D341Med (cell line): ENCODE results near the gene PAM.
"Not testable (repeated sequence)": the region's sequence is repeated elsewhere in the genome, so short reads cannot be mapped to it uniquely, and the experiment has no call there.

ENCODE experiments used
- DNase-seq: peaks from one replicate; pipeline ENCODE4 v3.0.0; 2012; ENCODE audit warnings: low spot score

Gene PAM

GRCh38 chr5:102751903-102752376 is 3.2 kb upstream of the PAM start:
- DNase-seq, result not testable (repeated sequence)

GRCh38 chr5:102753889-102754766 is 977 bp upstream of the PAM start:
- DNase-seq, result peak; percentile 36

- DNase-seq, result peak; percentile 79
Observed at GRCh38 chr5:102755686-102756371, 724 bp downstream of the PAM start.

DNA sequence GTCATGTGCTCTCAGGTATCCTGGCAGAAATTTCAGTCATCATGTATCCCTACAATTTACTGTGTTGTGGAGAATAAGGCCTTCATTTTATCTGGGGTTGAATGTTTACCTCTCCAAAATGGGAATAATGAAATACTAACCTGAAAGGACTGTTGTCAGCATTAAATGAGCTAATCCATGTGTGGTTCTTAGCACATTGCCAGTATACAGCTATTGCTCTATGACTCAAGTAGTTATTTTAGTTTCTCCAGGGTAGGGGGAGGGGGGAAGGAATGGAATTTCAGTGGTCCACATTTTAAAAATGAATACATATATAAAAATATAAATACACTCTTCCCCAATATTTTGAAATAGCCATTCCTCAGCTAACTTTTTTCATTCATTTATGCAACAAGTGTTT is 3.5 kb downstream of the PAM start:
- DNase-seq, result no peak

DNA sequence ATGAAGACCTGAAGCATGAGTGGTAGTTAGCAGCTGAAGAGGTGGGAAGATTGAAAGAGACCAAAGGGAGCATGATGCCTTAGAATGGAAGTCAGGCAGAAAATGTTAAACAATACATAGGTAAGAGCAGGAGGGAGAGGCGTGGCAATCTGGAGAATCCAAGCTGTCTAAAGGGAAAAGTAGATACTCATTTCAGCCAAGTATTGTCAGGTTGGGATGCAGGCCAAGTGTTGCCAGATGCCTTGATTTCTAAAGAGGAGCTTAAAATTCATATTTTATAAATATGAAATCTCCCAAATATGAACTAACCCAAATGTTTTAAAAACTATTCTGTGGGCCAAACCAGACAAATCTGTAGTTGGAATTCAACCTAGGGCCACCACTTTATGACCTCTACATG is 4.2 kb downstream of the PAM start:
- no peak for DNase-seq

DNA sequence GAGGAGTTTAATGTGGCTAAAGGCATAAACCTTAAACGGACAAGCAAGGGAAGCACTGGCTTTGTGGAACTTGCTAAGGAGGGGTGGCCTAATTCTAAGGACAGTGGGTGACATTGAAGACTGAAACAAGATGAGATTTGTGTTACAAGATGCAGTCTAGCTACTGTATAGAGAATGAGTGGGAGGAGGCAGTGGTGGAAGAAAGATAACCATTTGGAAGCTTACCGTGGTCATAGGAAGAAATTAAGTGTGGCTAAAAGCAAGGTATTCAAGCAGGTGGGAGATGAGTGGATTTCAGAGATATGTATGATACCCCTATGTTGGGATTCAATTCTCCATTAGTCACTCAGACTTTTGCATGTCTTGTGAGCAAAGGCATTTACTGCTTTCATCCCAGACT is 4.6 kb downstream of the PAM start:
- no peak for DNase-seq

GRCh38 chr5:102760815-102761214 is 5.7 kb downstream of the PAM start:
- DNase-seq, result no peak

DNA sequence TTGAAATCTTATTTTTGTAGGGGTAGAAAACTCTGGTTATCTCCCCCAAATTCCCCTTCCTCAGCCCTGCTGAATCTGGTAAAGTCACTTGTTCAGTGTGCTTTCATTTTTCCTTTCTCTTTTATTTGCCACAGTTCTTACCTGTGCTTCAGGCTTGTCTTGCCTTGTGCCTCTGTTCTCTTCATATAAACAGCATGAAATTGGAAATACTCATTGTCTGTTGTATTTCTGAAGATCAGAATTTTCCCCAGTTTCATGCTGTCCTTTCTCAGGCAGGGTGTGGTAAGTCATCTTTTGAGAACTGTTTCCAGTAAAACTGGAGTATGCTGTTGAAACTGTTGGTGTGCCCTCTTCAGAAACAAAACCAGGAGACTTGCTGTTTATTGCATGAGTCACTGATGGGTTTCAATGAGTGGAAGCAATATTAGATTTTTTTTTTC is 7.0 kb downstream of the PAM start:
- DNase-seq, result no peak

- no peak for DNase-seq
Observed at GRCh38 chr5:102762562-102763227, 7.6 kb downstream of the PAM start.

DNA sequence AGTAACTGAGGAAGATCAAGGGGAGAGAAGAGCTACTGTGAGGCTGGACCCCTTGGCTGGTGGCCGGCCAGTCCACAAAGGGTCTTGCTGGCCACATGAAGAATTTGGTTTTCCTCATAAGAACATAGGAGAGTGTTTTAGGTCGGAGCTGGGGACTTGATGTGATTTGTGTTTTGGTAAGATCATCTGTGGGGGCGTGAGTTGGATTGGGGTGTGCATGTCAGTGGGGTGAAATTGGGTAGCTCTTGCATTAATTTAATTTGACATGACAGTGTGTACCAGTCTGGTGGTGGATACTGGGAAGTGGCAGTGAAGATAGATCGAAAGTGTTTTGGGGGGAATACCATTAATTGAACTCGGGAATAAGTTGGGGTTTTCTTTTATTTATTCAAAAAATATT is 8.6 kb downstream of the PAM start:
- no peak for DNase-seq

DNA sequence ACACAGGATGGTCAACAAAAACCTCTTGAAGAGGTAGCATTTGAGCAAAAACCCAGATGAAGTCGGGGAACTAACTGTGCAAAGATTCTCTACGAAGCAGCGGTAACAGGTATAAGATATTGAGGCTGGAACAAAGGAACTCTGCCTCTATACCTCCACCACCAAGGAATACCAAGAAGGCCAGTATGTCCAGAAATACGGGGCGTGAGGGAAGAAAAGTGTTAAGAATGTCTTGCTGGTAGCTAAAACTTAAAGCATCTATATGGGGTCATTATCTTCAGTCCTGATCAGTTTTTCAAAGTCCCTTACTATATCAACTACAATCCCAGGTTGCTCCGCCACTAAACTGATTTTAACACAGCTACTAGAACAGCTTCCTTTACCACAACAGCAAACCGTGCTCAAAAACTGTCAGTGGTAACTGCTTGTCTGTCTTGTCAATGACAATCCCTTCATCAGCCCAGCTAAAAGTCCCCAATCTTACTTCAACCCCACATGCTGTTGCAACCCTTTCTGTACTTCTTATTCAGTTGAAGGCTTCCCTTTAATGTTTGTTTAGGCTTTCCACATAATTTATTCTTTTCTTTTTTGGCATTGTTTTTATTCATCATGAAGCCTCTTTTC is 9.4 kb downstream of the PAM start:
- DNase-seq, result no peak

DNA sequence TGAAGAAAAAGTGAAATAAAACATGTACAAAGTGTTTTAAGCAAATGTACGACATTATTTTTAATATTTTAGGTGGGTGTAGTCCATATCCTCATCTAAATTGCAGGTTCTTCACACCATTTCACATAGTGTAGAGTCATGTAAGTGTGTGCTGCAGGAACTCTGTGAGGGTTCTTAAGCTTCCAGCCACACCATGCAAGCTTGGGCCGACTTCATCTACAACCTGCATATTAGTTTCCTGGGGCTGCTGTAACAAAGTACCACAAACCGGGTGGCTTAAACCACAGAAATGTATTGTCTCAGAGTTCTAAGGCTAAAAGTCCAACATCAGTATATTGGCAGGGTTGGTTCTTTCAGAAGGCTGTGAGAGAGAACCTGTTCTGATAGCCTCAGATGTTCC is 10.2 kb downstream of the PAM start:
- no peak for DNase-seq

GRCh38 chr5:102766295-102767090 is 11.4 kb downstream of the PAM start:
- no peak for DNase-seq

- no peak for DNase-seq
Observed at GRCh38 chr5:102767862-102768261, 12.8 kb downstream of the PAM start.

DNA sequence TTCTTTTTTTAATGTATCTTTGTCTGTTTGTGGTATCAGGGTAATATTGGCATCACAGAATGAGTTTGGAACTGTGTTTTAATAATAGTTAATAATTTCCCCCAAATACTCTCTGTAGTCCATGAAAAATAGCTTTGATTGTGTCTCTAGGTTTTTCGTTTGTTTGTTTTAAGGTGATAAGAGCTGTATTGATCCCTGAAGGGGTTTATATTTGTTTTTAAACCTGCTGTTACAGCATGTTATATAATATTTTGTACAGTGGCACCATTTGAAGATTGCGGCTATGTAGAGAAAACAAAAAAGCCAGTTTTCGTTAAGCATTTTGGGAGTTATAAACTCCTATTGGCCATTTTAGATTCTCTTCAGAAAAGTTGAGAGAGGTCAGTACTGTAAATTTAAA is 15.7 kb downstream of the PAM start:
- DNase-seq, result no peak

DNA sequence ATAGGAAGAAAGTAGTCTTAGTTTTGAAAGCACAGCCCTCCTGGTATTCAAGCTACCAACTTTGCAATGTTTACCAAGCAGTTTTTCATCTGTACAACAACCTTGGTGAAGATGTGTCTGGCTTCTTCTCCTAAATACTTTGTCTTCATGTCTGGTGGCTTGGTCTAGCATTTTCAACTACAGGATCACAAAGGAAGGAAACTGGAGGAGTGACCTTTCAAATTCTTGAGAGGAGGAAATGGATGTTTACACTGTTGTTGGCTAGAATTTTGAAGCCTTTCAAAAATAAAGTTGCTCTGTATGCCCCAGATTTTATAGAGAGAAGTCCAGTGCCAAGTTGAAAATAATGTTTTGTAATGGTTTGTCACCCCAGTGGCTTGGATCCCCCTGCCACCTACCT is 16.3 kb downstream of the PAM start:
- DNase-seq, result no peak

GRCh38 chr5:102772273-102772672 is 17.2 kb downstream of the PAM start:
- no peak for DNase-seq

GRCh38 chr5:102773133-102773532 is 18.0 kb downstream of the PAM start:
- DNase-seq, result no peak

- not testable (repeated sequence) for DNase-seq
Observed at GRCh38 chr5:102775756-102776155, 20.7 kb downstream of the PAM start.

DNA sequence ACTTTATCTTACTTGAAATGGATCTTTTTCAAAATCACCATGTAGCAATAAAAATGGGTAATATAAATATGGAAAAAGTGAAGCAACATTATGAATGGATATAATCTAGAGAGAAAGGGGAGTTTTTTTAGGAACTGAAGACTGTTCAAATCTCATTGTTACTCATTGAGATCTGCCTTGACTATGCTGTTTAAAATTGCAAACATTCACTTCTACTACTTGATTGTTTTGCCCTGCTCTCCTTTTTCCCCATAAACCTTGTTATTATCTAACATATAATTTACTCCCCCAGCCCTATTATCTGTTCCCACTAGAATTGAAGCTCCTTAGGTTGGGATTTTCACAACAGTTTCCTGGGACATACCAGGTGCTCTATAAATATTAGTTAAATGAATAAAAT is 22.0 kb downstream of the PAM start:
- DNase-seq, result no peak

- no peak for DNase-seq
Observed at GRCh38 chr5:102778478-102778877, 23.4 kb downstream of the PAM start.

GRCh38 chr5:102781359-102781758 is 26.3 kb downstream of the PAM start:
- no peak for DNase-seq
